Brain microvascular endothelial cell (primary cell): Measurements from ENCODE around the gene SFXN5.

ENCODE experiments used
- DNase-seq: peaks from one replicate; pipeline ENCODE4 v3.0.0-alpha.2; 2020
- H3K27ac ChIP-seq: fragments of 250-450 bp; sonication (Bioruptor Pico); 2 replicates; pipeline ENCODE4 v1.5.1; 2020; ENCODE audit warnings: mild to moderate bottlenecking, moderate library complexity
- H3K27me3 ChIP-seq: fragments of 250-450 bp; sonication (Bioruptor Pico); replicated peaks from 2 replicates; pipeline ENCODE4 v1.5.1; 2020; ENCODE audit warnings: mild to moderate bottlenecking
- H3K36me3 ChIP-seq: fragments of 250-450 bp; sonication (Bioruptor Pico); replicated peaks from 2 replicates; pipeline ENCODE4 v1.5.1; 2020; ENCODE audit warnings: mild to moderate bottlenecking
- H3K4me3 ChIP-seq: 2 replicates; pipeline ENCODE4 v1.5.1; 2011; ENCODE audit warnings: low read depth, mild to moderate bottlenecking, control low read depth, low read length, moderate library complexity
- CTCF ChIP-seq: IDR thresholded peaks from 2 replicates; pipeline ENCODE4 v1.5.1; 2011; ENCODE audit warnings: low read depth, mild to moderate bottlenecking, moderate library complexity, low read length, control low read depth, inconsistent platforms; ENCODE audit errors: missing control alignments
- in situ Hi-C: cut with HindIII; loops from 2 replicates; pipeline ENCODE4 v1.10.0; 2017; ENCODE audit warnings: low sequenced_read_pairs, low pct_ligation_motif_present

The SFXN5 gene

DNA sequence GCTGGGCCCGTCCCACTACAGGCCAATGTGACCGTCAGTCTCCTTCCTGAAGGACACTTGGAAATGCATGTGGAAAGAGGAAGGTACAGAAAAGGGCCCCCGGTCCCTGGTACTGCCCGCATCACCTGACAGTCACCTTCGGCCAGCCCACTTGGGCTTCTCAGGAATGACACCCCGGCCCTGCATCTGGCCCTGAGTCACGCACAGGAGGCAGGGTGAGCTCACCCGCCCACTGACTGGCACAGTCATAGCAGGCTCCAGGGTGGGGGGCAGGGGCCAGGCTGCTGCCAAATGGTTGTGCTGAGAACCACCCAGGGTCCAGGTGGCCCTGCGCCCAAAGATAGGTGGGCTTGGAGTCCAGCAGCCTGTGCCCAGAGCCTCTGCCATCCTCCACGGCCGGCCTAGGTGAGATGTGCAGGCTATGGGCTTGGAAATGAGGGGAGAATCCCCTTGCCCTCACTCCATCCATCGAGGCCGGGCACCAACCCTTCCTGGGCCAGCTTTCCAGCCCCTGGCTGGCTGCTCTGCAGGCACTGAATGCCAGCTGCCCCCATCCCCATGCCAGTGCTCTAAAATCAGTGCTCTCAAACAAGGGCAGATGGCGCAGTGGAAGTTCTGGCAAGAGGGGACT lies 140.1 kb downstream of the SFXN5 start:
- TF ChIP-seq CTCF, result no peak
- DNase-seq, result no peak
- Histone ChIP-seq H3K27ac (no peak overlapping the region), H3K4me3 (no peak overlapping the region), H3K36me3 (no peaks in the 10 kb centered on the region), H3K27me3 (peaks cover 70% of the 10 kb centered on the region)
- in situ Hi-C loops, result no loop called here

- in situ Hi-C loops, result no loop called here
- no peak for TF ChIP-seq CTCF
- no peak for DNase-seq
- H3K27ac ChIP-seq, result no peak overlapping the region
- no peak overlapping the region for H3K4me3 ChIP-seq
- H3K27me3 ChIP-seq, result peaks cover 78% of the 10 kb centered on the region
- H3K36me3 ChIP-seq, result no peaks in the 10 kb centered on the region
Measured at GRCh38 chr2:72929010-72929409, 142.5 kb downstream of the SFXN5 start.

DNA sequence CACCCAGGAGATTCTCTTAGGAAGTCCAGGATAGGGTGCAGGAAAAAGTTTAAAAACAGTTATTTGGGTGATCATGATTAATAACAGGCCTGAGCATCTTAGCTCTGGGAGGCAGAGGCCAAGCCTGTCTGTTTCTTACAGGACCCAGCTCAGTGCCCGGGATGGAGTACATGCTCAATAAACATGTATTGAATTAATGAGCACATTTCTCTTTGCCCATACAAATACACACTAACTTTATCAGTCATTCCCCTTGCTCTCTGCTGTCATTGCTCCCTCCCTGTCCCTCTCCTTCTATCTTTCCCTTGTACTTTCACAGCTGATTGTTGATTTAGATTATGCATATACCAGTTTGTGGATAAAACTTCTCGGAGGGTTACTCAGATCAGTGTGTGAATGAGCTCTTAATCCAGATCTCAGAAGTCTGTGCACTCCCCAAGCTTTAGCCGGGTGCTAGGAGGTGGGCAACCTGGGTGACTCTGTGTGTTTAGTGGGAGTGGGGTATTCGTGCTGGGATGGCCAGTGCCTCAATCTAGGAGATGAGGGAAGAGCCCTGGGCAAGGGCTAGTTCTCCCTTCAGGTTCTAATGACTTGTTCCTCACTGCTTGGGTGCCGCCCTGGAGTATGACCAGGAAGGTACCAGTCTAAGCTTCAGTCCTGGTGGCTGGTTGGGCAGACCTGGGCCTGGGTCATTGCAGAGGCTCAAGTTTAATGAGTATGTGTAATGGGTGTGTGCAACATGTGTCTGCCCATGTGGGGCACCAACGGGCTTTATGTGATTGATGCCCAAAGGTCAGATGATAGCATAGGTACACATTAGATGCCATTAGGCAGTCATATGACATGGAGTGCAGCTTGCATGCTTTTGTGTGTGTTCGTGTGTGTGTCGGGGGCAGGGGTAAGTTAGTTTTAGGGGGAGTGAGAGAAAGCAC lies 143.6 kb downstream of the SFXN5 start:
- DNase-seq, result no peak
- Histone ChIP-seq H3K36me3 (no peaks in the 10 kb centered on the region), H3K27ac (no peak overlapping the region), H3K4me3 (no peak overlapping the region), H3K27me3 (peaks cover 88% of the 10 kb centered on the region)
- in situ Hi-C loops, result no loop called here
- TF ChIP-seq CTCF, result no peak

DNA sequence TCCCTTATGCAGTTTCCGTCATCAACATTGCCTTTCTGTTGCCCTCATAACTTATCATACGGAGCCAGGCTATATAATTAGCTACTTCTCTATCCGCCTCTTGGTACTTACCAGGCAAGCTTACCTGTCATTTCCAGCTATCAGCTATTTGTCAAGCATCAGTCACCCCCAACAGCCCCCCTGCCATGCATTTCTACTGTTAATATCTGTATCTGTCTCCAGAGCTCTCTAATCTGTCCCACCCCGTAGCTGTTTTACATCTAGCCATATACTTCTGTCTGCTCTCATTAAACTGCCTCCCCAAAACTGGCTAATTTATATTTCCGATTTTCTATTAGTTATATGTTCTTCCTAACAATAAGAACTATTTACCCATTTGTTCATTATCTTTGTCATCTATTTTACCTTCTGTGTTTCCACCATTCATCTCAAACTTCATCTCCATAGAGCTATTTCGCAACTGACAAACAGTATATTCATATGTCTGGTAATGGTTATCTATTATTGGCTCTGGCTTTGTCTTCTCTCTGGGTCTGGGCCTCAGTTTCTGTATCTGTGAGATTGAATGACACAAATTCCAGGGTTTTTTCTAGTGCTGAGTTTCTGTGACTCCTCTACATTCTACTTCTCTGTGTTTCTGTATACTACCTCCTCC lies 144.6 kb downstream of the SFXN5 start:
- Histone ChIP-seq H3K27me3 (peaks cover 93% of the 10 kb centered on the region), H3K36me3 (no peaks in the 10 kb centered on the region), H3K4me3 (no peak overlapping the region), H3K27ac (no peak overlapping the region)
- DNase-seq, result no peak
- TF ChIP-seq CTCF, result no peak
- in situ Hi-C loops, result no loop called here

GRCh38 chr2:72926368-72926767 lies 145.1 kb downstream of the SFXN5 start:
- no peak for DNase-seq
- no peak for TF ChIP-seq CTCF
- no peak overlapping the region for H3K4me3 ChIP-seq
- no peak overlapping the region for H3K27ac ChIP-seq
- peaks cover 92% of the 10 kb centered on the region for H3K27me3 ChIP-seq
- no peaks in the 10 kb centered on the region for H3K36me3 ChIP-seq
- in situ Hi-C loops, result no loop called here
